NCI-H1694 treated with DMSO at 0.1 percent for 48 hours (cell line): ENCODE results near the gene DGKB.
"Not testable (repeated sequence)": the region's sequence is repeated elsewhere in the genome, so short reads cannot be mapped to it uniquely, and the experiment has no call there.

ENCODE experiments used
- DNase-seq: peaks from one replicate; lab custom pipeline; 2025; lab: John Stamatoyannopoulos, UW

Gene DGKB

GRCh38 chr7:14458846-14459245 is 443.7 kb downstream of the DGKB start:
- not testable (repeated sequence) for DNase-seq

DNA sequence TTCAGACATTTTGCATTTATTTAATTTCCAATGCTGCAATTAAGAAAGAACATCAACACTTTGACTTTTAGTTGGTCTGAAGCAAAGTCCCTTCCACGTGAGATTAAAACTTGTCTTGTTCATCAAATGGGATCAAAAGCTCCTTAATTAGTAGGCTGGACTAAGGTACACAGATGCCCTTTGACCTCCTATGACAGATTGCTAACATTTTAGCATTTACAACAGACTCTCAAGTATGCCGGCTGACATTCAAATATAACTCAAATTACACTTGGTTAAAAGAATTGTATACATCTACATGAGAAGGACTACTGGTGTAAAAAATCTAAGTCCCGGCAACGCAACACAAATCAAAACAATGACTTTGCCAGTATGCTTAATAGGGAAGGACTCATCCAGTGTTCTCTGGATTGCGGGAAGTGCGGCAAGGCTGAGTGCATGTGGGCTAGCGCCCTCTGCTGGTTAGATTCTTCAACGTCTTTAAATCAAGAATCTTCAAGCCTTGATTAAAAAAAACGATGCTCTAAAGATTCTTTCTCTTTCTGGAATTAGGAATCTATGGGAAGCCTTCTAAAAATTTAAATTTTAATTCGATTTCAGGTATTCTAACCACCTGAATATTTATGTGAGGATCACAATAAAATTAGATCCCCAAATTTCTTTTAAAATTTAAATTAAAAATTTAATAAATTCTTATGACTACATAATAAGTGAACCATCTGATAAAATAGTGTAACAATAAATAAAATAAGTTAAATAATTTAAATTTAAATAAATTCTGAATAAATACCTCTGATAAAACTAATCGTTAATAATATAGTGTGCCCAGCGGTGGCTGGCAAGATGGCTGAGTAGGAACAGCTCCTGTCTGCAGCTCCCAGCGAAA is 444.7 kb downstream of the DGKB start:
- DNase-seq = peak; percentile 63

- no peak for DNase-seq
Observed at GRCh38 chr7:14449291-14449690, 453.3 kb downstream of the DGKB start.

DNA sequence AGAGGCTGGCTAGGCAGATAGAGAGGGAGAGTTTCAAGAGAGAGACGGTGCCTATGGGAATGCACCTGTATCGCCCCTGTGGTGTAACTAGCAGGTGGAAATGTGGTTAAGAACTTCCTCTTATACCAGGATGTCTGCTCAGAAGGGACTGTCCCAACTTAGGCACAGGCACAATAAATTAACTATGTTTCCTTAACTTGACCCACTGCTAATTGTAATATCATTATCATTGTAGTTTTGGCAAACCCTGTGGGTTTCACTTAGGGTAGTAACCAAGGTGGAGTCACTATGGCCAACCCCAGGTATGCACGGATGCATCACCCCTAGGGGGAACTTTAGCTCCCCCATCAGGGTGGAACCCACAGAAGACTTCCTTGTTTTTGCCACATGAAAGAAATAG is 455.7 kb downstream of the DGKB start:
- DNase-seq = no peak

GRCh38 chr7:14446219-14446618 is 456.3 kb downstream of the DGKB start:
- no peak for DNase-seq

DNA sequence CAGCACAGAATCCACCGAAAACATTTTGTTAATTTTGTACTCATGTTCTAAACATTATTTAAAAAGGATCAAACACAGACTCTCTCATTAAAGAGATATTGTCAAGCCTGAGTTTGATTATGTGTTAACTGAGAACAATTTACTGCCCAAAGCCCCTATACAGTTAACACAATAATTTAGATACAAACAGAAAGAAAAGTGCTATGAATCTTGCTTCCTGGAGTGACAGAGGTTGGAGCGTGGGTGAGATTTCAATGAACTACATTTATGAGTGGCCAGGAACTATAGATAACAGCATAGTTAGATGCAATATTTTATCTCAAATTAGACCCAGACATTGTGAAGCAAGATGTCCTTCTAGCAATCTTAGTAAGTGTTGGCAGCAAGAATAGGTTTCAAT is 464.2 kb downstream of the DGKB start:
- DNase-seq = no peak

DNA sequence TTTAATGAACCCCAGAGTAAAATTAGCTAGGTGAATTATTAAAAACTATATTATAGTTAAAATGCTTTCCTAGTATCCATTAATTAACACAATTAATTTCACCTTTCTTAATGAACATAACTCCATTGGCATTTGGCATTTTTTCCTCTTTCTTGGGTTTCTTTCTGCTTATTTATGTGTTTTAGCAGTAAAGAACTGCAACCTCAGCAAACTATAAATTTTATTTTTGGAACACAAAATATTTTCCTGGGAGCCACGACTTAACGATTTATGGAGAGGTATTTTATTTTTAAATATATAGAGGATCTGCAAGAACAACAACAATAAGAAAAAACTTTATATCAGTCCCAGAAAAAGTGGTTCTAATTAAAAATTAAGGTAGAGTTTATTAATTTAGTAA is 465.7 kb downstream of the DGKB start:
- DNase-seq = no peak

DNA sequence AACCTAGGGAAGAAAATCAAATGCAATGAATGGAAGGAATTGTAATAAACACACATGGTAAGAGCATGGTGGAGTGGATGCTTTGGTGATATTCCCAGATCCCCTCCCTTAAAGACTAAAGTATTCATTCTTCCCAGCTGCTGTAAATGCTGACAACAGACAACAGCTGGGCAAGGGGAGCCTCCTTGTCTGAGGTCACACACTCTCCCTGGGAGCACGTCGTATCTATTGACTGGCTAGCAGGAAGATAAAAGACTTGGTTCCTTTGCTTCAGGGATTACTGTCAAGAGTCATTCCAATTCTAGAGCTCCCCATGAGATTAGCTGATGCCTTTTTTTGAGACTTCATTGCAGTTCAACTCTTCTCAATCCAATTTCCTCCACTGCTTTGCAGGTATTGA is 469.6 kb downstream of the DGKB start:
- no peak for DNase-seq

DNA sequence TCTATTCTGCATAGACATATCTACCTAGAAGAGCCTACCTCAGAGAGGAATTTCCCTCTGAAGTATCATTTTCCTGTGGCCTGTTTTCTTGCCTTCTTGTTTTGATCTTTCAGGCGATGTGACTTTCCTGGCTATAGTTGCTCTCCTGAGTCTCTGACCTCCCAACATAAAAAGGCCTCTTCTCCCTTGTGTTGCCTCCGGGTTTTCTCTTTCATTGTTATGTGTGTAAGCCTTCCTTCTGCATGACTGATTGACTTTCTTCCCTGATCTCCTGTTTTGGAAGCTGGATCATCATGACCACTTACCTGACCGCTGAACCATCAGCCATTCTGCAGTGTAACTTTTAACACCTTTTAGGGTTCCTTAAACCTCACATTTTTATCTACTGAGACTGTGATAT is 471.6 kb downstream of the DGKB start:
- no peak for DNase-seq

DNA sequence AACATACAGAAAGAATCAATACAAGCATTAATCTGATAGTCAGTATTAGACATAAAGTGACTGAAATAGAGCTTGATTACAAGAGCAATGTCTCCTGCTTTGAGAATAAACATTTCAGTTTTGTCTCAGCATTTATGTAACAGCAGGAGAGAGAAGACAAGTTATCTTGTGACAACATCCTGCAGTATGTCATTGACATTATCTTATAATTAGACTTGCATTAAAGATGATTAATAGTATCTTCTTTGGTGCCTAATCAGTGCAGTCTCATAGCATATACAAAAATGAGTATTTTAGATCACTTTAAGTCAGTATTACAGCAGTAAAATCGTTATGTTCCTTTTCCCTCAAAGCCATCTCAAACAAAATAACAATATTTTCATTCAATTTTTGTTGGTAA is 477.0 kb downstream of the DGKB start:
- no peak for DNase-seq

- DNase-seq = no peak
Observed at GRCh38 chr7:14424675-14425074, 477.9 kb downstream of the DGKB start.

- DNase-seq = no peak
Observed at GRCh38 chr7:14420768-14421167, 481.8 kb downstream of the DGKB start.

DNA sequence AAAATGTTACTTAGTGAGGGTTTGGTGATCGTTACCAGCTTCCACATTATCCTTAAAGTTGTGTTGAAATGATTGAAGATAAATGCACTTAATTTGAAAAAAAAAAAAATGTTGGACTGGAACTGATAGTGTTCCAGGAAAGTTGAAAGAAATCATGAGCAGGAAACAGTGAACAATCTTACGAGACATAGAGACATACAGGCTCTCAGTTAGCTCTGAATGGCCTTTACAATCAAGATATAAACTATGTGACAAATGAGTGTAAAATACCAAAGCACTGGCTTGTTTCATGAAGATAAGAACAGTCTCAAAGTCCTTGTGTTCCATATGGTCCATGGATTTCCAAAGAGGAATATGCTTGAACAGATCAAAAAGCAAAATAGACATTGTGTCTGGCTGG is 483.0 kb downstream of the DGKB start:
- no peak for DNase-seq

- DNase-seq = no peak
Observed at GRCh38 chr7:14418633-14419032, 483.9 kb downstream of the DGKB start.

DNA sequence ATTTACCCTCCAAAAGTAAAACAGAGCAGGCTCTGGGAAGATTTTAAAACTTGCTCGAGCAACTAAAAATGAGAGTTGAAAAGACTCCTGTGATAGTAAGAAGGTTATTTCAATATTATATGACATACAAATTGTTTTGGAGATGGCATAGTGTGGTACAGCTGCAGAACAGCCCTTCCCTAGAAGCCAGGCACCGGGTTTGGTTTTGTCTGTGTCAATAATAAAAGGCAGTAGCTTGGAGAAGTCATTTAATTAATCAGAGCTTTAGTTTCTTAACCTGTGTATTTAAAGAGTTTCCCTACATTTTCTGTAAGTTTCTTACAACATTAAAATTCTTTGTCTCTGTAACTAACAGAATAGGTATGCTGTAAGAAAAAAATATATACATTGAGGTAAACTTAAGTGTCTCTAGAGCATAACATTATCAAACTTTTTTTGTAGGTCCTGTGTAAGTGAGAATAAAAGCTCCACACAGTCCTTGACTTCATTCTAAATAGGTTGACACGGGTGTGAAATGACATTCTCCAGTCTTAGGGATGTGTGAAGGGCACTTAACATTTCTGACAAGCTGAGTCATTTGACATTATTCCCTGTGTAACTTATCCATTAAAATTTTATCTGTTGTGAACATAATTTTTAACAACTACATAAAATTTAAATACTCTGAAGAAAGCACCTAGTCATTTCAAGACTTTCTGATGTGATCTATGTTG is 488.1 kb downstream of the DGKB start:
- no peak for DNase-seq

DNA sequence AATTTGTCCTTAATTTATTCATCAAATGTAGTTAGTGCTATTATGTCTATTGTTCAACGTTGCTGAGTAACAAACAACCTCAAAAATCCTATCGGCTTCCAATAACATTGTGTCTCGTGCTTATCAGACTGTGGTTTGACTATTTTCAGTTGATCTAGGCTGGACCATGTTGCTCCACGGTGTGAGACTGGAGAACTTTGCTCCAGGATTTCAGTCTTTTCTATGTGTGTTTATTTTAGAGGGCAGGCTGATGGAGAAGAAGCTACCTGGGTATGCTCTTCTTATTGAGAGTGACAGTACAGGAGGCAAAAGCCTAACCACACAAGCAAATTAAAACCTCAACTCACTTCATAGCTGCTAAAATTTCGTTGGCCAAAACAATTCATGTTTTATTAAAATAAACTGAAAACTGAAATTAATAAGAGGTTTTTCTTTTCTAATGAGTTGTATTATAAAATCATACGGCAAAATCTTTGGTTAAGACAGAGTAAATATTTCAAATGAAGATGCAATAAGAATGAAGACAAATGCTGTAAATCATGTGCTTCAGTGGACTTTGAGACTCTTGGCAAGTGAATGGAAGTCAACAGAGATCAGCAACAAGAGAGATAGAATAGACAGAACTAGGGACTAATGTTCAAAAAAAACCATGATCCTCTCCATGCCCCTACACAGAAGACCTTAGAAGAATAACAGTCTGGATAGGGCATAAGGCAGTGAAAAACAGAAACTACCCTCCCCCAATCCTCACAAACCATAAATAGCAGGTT is 495.1 kb downstream of the DGKB start:
- no peak for DNase-seq

GRCh38 chr7:14403587-14403986 is 499.0 kb downstream of the DGKB start:
- DNase-seq = no peak

- DNase-seq = no peak
Observed at GRCh38 chr7:14400271-14400670, 502.3 kb downstream of the DGKB start.

DNA sequence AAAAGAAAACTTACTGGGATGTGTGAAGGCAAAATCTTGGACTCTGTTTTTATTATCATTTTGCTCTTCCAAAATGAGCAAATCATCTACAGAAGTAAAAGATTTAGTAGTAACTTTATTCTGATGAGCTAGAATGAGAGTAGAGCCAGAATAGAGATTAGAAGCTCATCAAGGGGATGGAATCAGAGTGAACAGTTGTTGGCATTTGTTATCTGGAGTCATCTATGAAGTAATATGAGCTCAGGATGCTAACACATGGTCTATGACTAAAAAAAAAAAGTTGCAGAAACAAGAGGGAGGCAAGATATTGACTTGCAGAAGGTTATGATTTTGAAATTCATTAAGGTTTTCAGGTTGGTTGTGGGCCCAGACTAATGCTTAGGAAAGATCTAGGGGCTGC is 504.0 kb downstream of the DGKB start:
- no peak for DNase-seq

- no peak for DNase-seq
Observed at GRCh38 chr7:14395860-14396259, 506.7 kb downstream of the DGKB start.

- no peak for DNase-seq
Observed at GRCh38 chr7:14394786-14395185, 507.8 kb downstream of the DGKB start.

DNA sequence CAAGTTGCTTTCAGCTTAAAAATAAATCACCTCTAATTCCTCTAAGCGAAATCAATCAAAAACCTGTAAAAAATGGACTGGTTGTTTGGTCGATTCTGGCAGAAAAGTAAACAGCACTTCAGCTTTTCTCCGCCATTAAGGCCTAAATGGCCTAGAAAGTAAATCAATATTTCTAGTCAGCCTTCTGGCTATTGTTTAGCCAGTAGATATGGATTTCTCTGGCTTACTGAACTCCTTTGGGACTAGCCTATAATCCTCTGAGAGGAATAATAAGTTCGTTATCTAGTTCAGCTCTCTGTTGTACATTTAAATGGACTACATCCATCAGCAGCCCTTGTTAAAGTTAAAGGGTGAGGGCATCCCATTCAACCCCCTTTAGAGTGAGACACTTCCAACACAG is 513.0 kb downstream of the DGKB start:
- no peak for DNase-seq

GRCh38 chr7:14389181-14389591 is 513.4 kb downstream of the DGKB start:
- DNase-seq = no peak
